Ureter (tissue), 1 donor: ENCODE results near the gene CNGB1. TPM values are rescaled to one million over a fixed set of nuclear protein-coding genes. Genes with fewer than 3 reads are reported as not detected.
A peak's percentile ranks its signal among the peaks of the same experiment; 100 is the strongest.
"Not testable (repeated sequence)": the region's sequence is repeated elsewhere in the genome, so short reads cannot be mapped to it uniquely, and the experiment has no call there.

ENCODE experiments used
- DNase-seq: peaks from one replicate; pipeline ENCODE4 v3.0.0-alpha.2; 2020; ENCODE audit warnings: low spot score
- total RNA-seq: library from RNA; stranded (reverse); gene quantifications from one replicate; pipeline ENCODE4 v1.2.4, GENCODE V29; 2023
- donor health status: DM: yes; HTN: yes; CAD: no.

Gene CNGB1
- total RNA-seq, 1 donor from 2014 or later: 1.5 TPM

GRCh38 chr16:57953857-57954256, 17.1 kb downstream of the CNGB1 start:
- no peak for DNase-seq

GRCh38 chr16:57952909-57953308, 18.0 kb downstream of the CNGB1 start:
- DNase-seq: no peak

GRCh38 chr16:57951204-57951960, 19.5 kb downstream of the CNGB1 start:
- no peak for DNase-seq

DNA sequence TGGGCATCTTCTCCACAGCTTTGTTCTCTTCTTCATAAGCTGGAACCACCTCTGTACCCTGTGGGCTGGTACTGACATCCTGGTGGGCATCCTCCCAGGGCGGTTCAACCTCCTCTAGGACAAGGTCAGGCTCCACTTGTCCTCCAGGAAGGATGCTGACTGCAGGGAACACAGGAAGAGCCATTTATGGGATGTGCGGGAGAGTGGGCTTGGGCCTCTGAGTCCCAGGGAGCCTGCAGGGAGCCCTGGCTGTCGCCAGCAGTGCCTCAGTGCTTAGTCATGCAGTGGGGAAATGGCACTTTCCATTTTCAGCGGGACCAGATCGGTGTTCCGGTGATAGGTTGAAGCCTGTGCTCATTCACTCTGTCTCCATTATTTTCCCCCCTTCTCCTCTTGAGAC, 20.5 kb downstream of the CNGB1 start:
- DNase-seq: no peak

- DNase-seq: no peak
Measured at GRCh38 chr16:57949595-57950238, 21.2 kb downstream of the CNGB1 start.

- no peak for DNase-seq
Measured at GRCh38 chr16:57949013-57949412, 21.9 kb downstream of the CNGB1 start.

DNA sequence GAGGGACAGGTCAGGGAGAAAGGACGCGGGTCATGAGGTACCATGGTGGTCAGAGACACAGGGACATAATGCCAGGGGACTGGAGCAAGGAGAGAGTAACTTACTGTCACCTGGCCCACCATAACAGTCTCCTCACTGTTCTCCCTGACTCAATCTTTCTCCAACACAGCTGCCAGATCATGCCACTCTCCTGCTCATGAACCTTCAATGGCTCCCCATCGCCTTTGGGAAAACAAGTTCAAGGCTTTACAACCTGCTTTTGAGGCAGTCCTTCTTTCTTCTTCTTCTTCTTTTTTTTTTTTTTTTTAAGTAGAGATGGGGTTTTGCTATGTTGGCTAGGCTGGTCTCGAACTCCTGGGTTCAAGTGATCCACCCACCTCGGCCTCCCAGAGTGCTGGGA, 22.9 kb downstream of the CNGB1 start:
- no peak for DNase-seq

- DNase-seq: no peak
Measured at GRCh38 chr16:57947261-57947660, 23.7 kb downstream of the CNGB1 start.

DNA sequence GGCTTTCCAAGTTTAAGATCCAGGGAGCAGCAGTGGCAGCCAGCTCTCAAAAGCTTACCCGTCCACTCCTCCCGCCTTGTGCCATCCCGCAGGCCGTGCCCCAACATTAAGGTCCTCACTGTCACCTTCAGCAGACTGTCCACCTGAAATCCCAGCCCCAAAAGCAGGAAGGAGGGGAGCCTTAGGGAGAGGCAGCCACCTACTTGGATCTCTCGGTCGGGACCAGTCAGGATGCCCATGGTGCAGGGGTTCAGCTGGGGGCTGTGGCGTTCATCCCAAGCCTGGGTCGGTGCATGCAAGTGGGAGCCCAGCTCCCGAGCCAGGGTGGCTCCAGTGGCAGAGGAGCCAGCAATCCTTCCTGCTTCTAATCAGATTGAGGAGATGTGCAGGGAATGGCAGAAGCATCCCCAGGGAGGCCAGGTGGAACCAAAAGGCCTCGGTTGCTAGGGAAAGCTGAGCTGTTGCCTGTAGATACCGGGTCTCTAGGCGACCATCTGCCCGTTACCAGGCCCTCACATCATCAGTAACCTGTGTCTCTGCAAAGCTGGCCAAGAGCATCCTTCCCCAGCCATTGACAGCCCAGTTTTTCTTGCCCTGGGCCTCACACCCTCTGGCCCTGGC, 24.6 kb downstream of the CNGB1 start:
- no peak for DNase-seq

DNA sequence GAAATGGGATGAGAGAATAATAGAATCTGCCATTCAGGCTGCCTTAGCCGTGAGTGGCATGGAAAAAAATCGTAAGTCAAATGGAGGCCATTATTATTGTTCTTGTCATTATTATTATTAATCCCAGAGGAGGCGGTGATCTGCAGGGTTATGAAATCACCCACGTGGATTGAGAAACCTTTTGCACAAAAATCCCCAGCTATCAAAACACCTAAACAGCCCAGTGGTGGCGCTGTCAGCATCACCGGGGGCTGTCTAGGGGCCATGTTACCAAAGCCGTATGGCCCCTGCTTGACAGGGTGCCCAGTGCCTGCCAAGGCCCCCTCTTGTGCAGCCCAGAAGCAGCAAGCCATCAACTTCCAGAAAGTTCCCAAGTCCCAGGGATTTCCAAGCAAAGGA, 25.2 kb downstream of the CNGB1 start:
- DNase-seq: no peak

DNA sequence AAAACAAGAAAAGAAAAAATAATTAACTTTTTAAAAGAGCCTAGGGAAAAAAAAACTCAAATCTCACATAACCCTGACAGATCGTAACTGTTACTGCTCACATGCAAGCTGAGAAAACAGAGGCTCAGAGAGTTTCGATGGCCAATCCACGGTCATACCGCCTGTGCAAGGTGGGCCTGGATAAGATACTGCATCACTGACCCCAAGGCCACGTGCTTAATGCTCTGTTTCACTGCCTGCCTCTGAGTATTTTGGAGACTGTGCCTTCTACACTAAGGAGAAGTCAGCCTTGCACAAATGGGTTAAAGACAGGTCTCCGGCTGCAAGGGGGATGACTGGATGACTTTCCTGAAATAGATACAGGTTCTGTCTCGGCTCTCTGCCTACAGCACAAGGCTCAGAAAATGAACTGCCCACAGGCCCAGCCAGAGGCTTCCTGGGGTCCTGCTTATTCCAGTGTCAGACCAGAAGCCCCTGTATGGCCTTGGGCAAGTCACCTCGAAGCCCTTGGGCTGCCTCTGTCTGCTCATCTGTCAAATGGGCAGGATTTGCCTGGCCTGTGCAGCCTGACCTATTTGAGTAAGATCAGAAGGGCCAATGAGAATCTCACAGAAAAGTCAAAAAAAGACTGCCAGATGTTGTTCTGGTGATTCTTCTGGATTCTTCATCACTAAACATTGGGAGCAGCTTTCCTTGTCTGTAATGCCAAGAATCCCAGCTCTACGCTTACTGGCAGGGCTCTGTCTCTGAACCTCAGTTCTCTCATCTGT, 25.8 kb downstream of the CNGB1 start:
- no peak for DNase-seq

DNA sequence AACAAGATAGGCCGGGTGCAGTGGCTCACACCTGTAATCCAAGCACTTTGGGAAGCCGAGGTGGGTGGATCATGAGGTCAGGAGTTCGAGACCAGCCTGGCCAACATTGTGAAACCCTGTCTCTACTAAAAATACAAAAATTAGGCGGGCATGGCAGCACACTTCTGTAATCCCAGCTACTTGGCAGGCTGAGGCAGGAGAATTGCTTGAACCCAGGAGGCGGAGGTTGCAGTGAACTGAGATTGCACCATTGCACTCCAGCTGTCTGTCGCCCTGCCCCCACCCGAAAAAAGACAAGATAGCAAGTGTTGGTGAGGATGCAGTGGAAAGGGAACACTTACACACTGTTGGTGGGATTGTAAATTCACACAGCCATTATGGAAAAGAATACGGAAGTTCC, 27.5 kb downstream of the CNGB1 start:
- DNase-seq: not testable (repeated sequence)

DNA sequence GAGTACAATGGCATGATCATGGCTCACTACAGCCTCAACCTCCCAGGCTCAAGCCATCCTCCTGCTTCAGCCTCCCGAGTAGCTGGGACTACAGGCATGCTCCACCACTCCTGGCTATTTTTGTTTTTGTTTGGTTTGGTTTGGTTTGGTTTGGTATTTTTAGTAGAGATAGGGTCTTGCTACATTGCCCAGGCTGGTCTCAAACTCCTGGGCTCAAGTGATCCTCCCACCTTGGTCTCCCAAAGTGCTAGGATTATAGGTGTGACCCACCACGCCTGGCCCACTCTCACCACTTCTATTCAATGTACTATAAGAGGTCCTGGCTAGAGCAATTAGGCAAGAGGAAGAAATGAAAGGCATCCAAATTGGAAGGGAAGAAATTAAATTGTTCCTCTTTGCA, 29.0 kb downstream of the CNGB1 start:
- not testable (repeated sequence) for DNase-seq

DNA sequence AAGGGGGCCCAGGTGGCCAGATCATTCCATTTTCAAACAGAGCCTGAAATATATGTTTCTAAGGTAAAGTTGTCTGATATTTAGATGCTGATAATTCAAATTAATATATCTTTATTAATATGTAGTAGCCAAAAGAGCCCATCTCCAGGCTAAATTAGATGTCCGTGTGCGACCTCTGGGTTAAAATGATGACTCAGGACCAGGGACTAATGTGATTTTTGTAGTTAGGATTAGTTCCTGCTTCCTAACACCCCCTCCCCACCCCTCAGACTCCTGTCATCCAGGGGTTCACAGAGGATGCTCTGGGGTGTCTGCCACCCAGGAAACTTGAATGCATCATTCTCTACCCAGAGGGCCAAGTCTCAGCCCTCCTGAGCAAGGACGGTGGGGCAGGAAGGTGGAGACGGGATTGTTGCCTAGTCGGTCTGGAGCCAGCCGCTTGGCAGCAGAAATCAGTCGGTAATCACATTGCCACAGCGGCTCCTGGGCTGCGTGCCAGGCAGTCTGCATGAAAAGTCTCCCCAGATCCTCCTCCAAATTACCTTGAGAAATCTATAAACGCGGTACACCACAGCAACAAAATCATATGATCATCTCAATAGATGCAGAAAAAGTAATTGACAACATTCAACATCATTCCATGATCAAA, 29.8 kb downstream of the CNGB1 start:
- DNase-seq: peak; percentile 77

DNA sequence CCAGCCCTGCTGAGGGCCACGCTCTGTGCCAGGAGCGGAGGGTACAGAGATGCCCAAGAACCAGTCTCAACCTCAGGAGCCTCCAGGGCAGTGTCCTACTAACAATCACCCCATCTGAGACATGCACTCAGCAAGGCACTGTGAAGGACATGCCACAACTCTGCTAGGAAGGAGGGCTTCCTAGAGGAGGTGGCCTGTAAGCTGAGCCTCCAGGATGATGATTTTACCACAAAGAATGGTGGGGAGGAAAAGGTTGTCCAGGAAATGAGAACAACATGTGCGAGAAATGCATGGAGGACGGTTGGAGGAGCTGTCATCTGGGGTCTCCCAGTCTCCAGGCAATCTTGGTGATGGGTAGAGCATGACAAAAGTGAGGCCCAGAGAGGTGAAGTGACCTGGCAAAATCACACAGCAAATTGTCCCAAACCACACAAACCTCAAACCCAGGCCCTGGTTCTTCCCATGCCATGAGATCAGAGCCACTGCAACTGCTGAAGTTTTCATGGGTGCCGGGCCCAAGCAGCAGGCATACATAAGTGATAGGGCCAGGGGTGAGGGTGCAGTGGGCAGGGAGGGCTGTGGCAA, 30.5 kb downstream of the CNGB1 start:
- DNase-seq: no peak

DNA sequence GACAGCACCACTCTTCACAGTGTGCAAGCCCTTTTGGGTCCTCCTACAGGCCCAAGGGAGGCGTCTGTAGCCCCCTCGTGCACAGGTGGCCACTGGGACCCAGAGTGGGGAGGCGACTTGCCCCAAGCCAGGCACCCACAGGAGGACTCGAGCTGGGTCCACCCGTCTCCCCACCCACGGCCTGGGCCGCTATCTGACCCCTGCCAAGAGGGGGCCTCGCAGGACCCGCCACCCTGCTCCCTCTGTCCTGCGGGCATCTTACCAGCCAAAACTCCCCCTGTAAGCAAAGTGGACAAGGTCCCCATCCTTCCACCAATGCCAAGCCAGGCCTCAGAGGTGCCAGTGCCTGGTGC, 31.1 kb downstream of the CNGB1 start:
- DNase-seq: no peak

- DNase-seq: peak; percentile 91
Measured at GRCh38 chr16:57938936-57939871, 31.7 kb downstream of the CNGB1 start.

DNA sequence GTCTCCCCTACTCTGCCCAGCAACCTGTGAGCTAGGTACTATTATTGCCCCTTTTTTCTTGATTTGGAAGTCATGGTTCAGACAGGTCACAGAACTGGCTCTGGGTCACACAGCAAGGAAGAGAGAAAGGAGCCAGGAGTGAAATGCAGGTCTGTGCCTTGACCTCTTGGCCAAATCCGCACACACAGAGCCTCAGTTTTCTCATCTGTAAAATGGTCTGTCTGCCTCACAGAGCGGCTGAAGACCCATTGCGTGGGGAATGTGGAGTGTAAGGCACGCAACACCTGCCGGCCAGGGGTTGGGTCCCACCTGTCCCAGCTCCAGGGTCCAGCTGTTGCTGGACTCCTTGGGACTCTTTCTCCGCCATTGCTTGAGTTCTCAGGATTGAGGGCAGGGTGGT, 32.4 kb downstream of the CNGB1 start:
- no peak for DNase-seq

DNA sequence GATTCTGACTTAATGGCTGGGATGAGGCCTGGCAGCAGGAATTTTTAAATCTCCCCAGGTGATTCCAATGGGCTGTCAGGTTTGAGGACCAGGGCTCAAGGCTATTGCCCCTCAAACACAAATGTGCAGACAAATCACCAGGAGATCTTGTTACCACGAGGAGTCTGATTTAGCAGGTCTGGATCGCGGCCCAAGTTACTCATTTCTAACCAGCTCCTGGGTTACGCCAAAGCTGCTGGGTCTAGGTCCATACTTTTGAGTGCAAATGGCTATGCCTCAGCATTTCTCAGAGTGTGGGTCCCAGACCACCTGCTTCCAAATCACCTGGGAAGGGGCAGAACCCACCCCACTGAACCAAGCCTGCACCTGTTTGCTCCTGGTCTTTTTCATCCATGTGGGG, 33.1 kb downstream of the CNGB1 start:
- no peak for DNase-seq

DNA sequence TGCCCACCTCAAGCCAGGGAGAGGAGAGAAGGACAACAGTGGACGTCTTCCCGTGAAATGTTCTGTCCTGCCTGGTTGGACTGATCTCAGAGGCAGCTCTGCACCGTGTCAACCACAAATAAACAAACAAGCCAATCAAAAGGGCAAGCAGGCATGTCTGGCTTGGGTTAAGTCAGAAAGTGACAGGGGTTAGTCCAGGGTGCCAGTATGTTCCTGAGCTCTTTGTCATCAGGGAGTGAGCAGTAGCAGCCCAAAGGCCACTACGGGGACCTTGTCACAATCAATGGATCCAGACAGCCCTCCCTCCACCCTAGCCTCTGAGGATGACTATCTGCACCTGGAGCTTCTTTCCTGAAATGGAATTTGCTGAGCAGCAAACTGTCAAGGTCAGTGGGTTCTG, 35.0 kb downstream of the CNGB1 start:
- DNase-seq: no peak
